Endothelial cell of hepatic sinusoid (primary cell): ENCODE measurements around the gene TNFAIP8L3.

Experiments
- in situ Hi-C: cut with HindIII; loops from 2 replicates; pipeline ENCODE4 v1.10.0; 2017; ENCODE audit warnings: low sequenced_read_pairs

Gene TNFAIP8L3

GRCh38 chr15:51092480-51093040, 2.1 kb downstream of the TNFAIP8L3 start:
- in situ Hi-C loops: no loop called here

- in situ Hi-C loops: no loop called here
Measured at GRCh38 chr15:51090753-51091152, 4.0 kb downstream of the TNFAIP8L3 start.

GRCh38 chr15:51089699-51090453, 4.8 kb downstream of the TNFAIP8L3 start:
- in situ Hi-C loops: no loop called here

- in situ Hi-C loops: no loop called here
Measured at GRCh38 chr15:51089041-51089440, 5.7 kb downstream of the TNFAIP8L3 start.

GRCh38 chr15:51088585-51088984, 6.1 kb downstream of the TNFAIP8L3 start:
- in situ Hi-C loops: no loop called here

- in situ Hi-C loops: no loop called here
Measured at GRCh38 chr15:51087513-51087912, 7.2 kb downstream of the TNFAIP8L3 start.

GRCh38 chr15:51086409-51086808, 8.3 kb downstream of the TNFAIP8L3 start:
- in situ Hi-C loops: no loop called here

GRCh38 chr15:51085764-51086163, 8.9 kb downstream of the TNFAIP8L3 start:
- in situ Hi-C loops: no loop called here

- in situ Hi-C loops: no loop called here
Measured at GRCh38 chr15:51083641-51084166, 11.0 kb downstream of the TNFAIP8L3 start.

GRCh38 chr15:51082246-51082645, 12.5 kb downstream of the TNFAIP8L3 start:
- in situ Hi-C loops: no loop called here

- in situ Hi-C loops: no loop called here
Measured at GRCh38 chr15:51080286-51080685, 14.4 kb downstream of the TNFAIP8L3 start.

- in situ Hi-C loops: no loop called here
Measured at GRCh38 chr15:51079226-51079625, 15.5 kb downstream of the TNFAIP8L3 start.

GRCh38 chr15:51077221-51078153, 17.2 kb downstream of the TNFAIP8L3 start:
- in situ Hi-C loops: no loop called here

GRCh38 chr15:51076524-51077220, 18.0 kb downstream of the TNFAIP8L3 start:
- in situ Hi-C loops: no loop called here

- in situ Hi-C loops: no loop called here
Measured at GRCh38 chr15:51075826-51076523, 18.7 kb downstream of the TNFAIP8L3 start.

GRCh38 chr15:51075364-51075763, 19.3 kb downstream of the TNFAIP8L3 start:
- in situ Hi-C loops: no loop called here

GRCh38 chr15:51074926-51075325, 19.8 kb downstream of the TNFAIP8L3 start:
- in situ Hi-C loops: no loop called here

- in situ Hi-C loops: no loop called here
Measured at GRCh38 chr15:51071578-51071977, 23.1 kb downstream of the TNFAIP8L3 start.

GRCh38 chr15:51069983-51070382, 24.7 kb downstream of the TNFAIP8L3 start:
- in situ Hi-C loops: no loop called here

- in situ Hi-C loops: no loop called here
Measured at GRCh38 chr15:51067510-51067909, 27.2 kb downstream of the TNFAIP8L3 start.
